Inflammatory macrophage treated with lipopolysaccharide for 4 hours (primary cell): ENCODE measurements around the gene XYLT2.
"Not testable (repeated sequence)": the region's sequence is repeated elsewhere in the genome, so short reads cannot be mapped to it uniquely, and the experiment has no call there.

Source experiments
- DNase-seq: peaks from one replicate; pipeline ENCODE4 v3.0.0-alpha.2; 2020

XYLT2 gene

GRCh38 chr17:50397111-50397918, 51.4 kb downstream of the XYLT2 start, which contains the start of gene LRRC59:
TSS of gene LRRC59 (minus strand) at chr17:50397523. CDS start at chr17:50397317, 206 bp downstream.
- peak; percentile 83 for DNase-seq

GRCh38 chr17:50397919-50398285, 52.0 kb downstream of the XYLT2 start:
- no peak for DNase-seq

- DNase-seq: not testable (repeated sequence)
Measured at GRCh38 chr17:50398672-50399071, 52.7 kb downstream of the XYLT2 start.

GRCh38 chr17:50399591-50399990, 53.7 kb downstream of the XYLT2 start:
- not testable (repeated sequence) for DNase-seq

- not testable (repeated sequence) for DNase-seq
Measured at GRCh38 chr17:50405351-50405750, 59.4 kb downstream of the XYLT2 start.

- no peak for DNase-seq
Measured at GRCh38 chr17:50406578-50406977, 60.7 kb downstream of the XYLT2 start.

GRCh38 chr17:50407921-50408320, 62.0 kb downstream of the XYLT2 start:
- no peak for DNase-seq
